OCI-LY1 (cell line): Measurements from ENCODE around the gene PIBF1.

Experiments
- H2AFZ ChIP-seq: fragments of 200-600 bp; sonication (generic), shearing (Covaris generic); 2 replicates; pipeline ENCODE4 v1.6.0; 2014; ENCODE audit warnings: antibody characterized with exemption, mild to moderate bottlenecking, low read length
- H3F3A ChIP-seq: fragments of 200-600 bp; sonication (generic), shearing (Covaris generic); 2 replicates; pipeline ENCODE4 v1.6.0; 2014; ENCODE audit warnings: mild to moderate bottlenecking, antibody characterized with exemption, low read length, moderate library complexity; ENCODE audit not compliant: insufficient read depth
- H3K27ac ChIP-seq: fragments of 200-600 bp; sonication (generic); 2 replicates; pipeline ENCODE4 v1.5.1; 2014; ENCODE audit warnings: low read length, mixed run types, mild to moderate bottlenecking, low read depth; ENCODE audit not compliant: poor library complexity, severe bottlenecking
- H3K27me3 ChIP-seq: fragments of 200-600 bp; sonication (generic); 2 replicates; pipeline ENCODE4 v1.6.0; 2014; ENCODE audit warnings: antibody characterized with exemption, mild to moderate bottlenecking, low read length, moderate library complexity; ENCODE audit not compliant: insufficient read depth
- H3K36me3 ChIP-seq: fragments of 200-600 bp; sonication (generic); 2 replicates; pipeline ENCODE4 v1.6.1; 2014; ENCODE audit warnings: mild to moderate bottlenecking, antibody characterized with exemption, low read length, moderate library complexity, mixed read lengths; ENCODE audit not compliant: insufficient read depth
- H3K4me1 ChIP-seq: fragments of 200-600 bp; sonication (generic); 2 replicates; pipeline ENCODE4 v1.5.1; 2014; ENCODE audit warnings: mild to moderate bottlenecking, low read length, moderate library complexity; ENCODE audit not compliant: insufficient read depth, severe bottlenecking
- H3K4me2 ChIP-seq: fragments of 200-600 bp; sonication (generic), shearing (Covaris generic); 2 replicates; pipeline ENCODE4 v1.6.1; 2014; ENCODE audit warnings: low read length
- H3K4me3 ChIP-seq: fragments of 200-600 bp; sonication (generic); 2 replicates; pipeline ENCODE4 v1.5.1; 2014; ENCODE audit warnings: low read length, low read depth, mild to moderate bottlenecking, mixed read lengths; ENCODE audit not compliant: poor library complexity, severe bottlenecking
- H3K79me2 ChIP-seq: fragments of 200-600 bp; shearing (Covaris generic); 2 replicates; pipeline ENCODE4 v1.6.1; 2016; ENCODE audit warnings: mixed run types, low read length, mixed read lengths; ENCODE audit not compliant: insufficient read depth
- H3K9ac ChIP-seq: fragments of 200-600 bp; sonication (generic), shearing (Covaris generic); 2 replicates; pipeline ENCODE4 v1.6.1; 2014; ENCODE audit warnings: mild to moderate bottlenecking, low read length, mixed read lengths
- H3K9me2 ChIP-seq: fragments of 200-600 bp; sonication (generic), shearing (Covaris generic); 2 replicates; pipeline ENCODE4 v1.6.1; 2014; ENCODE audit warnings: low read depth, mild to moderate bottlenecking, low read length, mixed read lengths
- H3K9me3 ChIP-seq: fragments of 200-600 bp; shearing (Covaris generic); 2 replicates; pipeline ENCODE4 v1.6.1; 2014; ENCODE audit warnings: low read length, mixed read lengths
- H4K20me1 ChIP-seq: fragments of 200-600 bp; sonication (generic), shearing (Covaris generic); 2 replicates; pipeline ENCODE4 v1.6.0; 2016; ENCODE audit warnings: mild to moderate bottlenecking, low read length; ENCODE audit not compliant: insufficient read depth
- CTCF ChIP-seq: fragments of 200-600 bp; sonication (generic), shearing (Covaris generic); IDR thresholded peaks from 2 replicates; pipeline ENCODE4 v1.5.1; 2017; ENCODE audit warnings: mild to moderate bottlenecking, antibody characterized with exemption, low read length, moderate library complexity, mixed read lengths
- EZH2 ChIP-seq: fragments of 200-600 bp; sonication (generic), shearing (Covaris generic); IDR thresholded peaks from 2 replicates; pipeline ENCODE4 v1.8.0; 2017; ENCODE audit warnings: borderline replicate concordance, mixed run types, mild to moderate bottlenecking, antibody characterized with exemption, low read length, moderate library complexity, mixed read lengths

PIBF1 gene

DNA sequence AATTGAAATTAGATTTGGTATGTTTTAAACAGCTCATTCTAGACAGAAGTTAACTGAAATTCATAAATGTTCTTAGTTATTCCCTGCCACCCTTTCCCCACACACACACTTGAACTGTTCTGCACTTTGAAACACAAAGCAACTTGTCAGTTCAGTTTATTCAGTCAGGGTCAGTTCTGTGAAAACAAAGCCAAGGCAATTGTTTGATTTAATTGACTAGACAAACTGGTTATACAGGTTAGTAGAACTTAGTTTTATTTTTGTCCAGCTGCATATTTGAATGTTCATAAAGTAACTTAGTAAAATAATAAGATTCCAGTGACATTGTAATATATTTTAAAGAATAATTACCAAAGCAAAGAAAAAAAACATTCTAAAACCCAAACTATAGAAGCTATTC, 178.6 kb downstream of the PIBF1 start:
- H3K27me3 ChIP-seq, result no peaks in the 10 kb centered on the region
- no peaks in the 10 kb centered on the region for H3K4me1 ChIP-seq
- H3K9me3 ChIP-seq, result no peaks in the 10 kb centered on the region
- H3K27ac ChIP-seq, result no peak overlapping the region
- no peak overlapping the region for H3K4me2 ChIP-seq
- no peaks in the 10 kb centered on the region for H4K20me1 ChIP-seq
- TF ChIP-seq CTCF, result no peak
- TF ChIP-seq EZH2, result no peak
- no peak overlapping the region for H3K4me3 ChIP-seq
- H2AFZ ChIP-seq, result no peak overlapping the region
- H3K9me2 ChIP-seq, result no peaks in the 10 kb centered on the region; the same call in 1 of the 2 replicates
- H3K9ac ChIP-seq, result no peak overlapping the region
- no peaks in the 10 kb centered on the region for H3K36me3 ChIP-seq
- H3F3A ChIP-seq, result no peaks in the 10 kb centered on the region
- no peaks in the 10 kb centered on the region for H3K79me2 ChIP-seq

GRCh38 chr13:72963762-72964161, 181.8 kb downstream of the PIBF1 start:
- H3K79me2 ChIP-seq, result no peaks in the 10 kb centered on the region
- no peak for TF ChIP-seq EZH2
- TF ChIP-seq CTCF, result no peak
- no peaks in the 10 kb centered on the region for H3F3A ChIP-seq
- H3K9me2 ChIP-seq, result no peaks in the 10 kb centered on the region; the same call in 1 of the 2 replicates
- H3K4me1 ChIP-seq, result no peaks in the 10 kb centered on the region
- H3K4me2 ChIP-seq, result no peak overlapping the region
- no peaks in the 10 kb centered on the region for H3K27me3 ChIP-seq
- H3K4me3 ChIP-seq, result no peak overlapping the region
- H3K9me3 ChIP-seq, result no peaks in the 10 kb centered on the region
- no peaks in the 10 kb centered on the region for H4K20me1 ChIP-seq
- no peak overlapping the region for H2AFZ ChIP-seq
- no peaks in the 10 kb centered on the region for H3K36me3 ChIP-seq
- no peak overlapping the region for H3K9ac ChIP-seq
- H3K27ac ChIP-seq, result no peak overlapping the region

- Histone ChIP-seq H3K27ac (no peak overlapping the region), H2AFZ (no peak overlapping the region), H3K27me3 (no peaks in the 10 kb centered on the region), H3K4me3 (no peak overlapping the region), H3K9me2 (no peaks in the 10 kb centered on the region), H3K9me3 (no peaks in the 10 kb centered on the region), H3K9ac (no peak overlapping the region), H3K36me3 (no peaks in the 10 kb centered on the region), H4K20me1 (no peaks in the 10 kb centered on the region), H3F3A (no peaks in the 10 kb centered on the region), H3K4me1 (no peaks in the 10 kb centered on the region), H3K4me2 (no peak overlapping the region), H3K79me2 (no peaks in the 10 kb centered on the region)
- TF ChIP-seq CTCF (no peak), EZH2 (no peak)
Observed at GRCh38 chr13:72970301-72970880, 188.5 kb downstream of the PIBF1 start.
